WERI-Rb-1 (cell line): ENCODE data around the gene FHIT.

Source experiments
- DNase-seq: peaks from one replicate; pipeline ENCODE4 v3.0.0-alpha.2; 2020
- H3K27ac ChIP-seq: fragments of 250-450 bp; sonication (Bioruptor Pico); 2 replicates; pipeline ENCODE4 v1.5.1; 2020; ENCODE audit warnings: mild to moderate bottlenecking, moderate library complexity
- H3K27me3 ChIP-seq: fragments of 250-450 bp; sonication (Bioruptor Pico); 2 replicates; pipeline ENCODE4 v1.5.1; 2021; ENCODE audit warnings: mild to moderate bottlenecking, low read depth, moderate library complexity; ENCODE audit not compliant: insufficient read depth, severe bottlenecking
- H3K36me3 ChIP-seq: fragments of 250-450 bp; sonication (Bioruptor Pico); 2 replicates; pipeline ENCODE4 v1.5.1; 2020; ENCODE audit warnings: mild to moderate bottlenecking, moderate library complexity
- H3K4me3 ChIP-seq: 2 replicates; pipeline ENCODE4 v1.5.1; 2011; ENCODE audit warnings: low read depth, mild to moderate bottlenecking, control low read depth, low read length
- H3K9me3 ChIP-seq: fragments of 250-450 bp; sonication (Bioruptor Pico); 2 replicates; pipeline ENCODE4 v1.5.1; 2021; ENCODE audit warnings: mild to moderate bottlenecking, moderate library complexity; ENCODE audit not compliant: severe bottlenecking
- CTCF ChIP-seq: IDR thresholded peaks from 2 replicates; pipeline ENCODE4 v1.5.1; 2011; ENCODE audit warnings: low read depth, mild to moderate bottlenecking, control low read depth, inconsistent platforms, low read length

Gene FHIT

GRCh38 chr3:60198179-60198720, 1053.0 kb downstream of the FHIT start:
- Histone ChIP-seq H3K9me3 (no peaks in the 10 kb centered on the region), H3K27me3 (no peaks in the 10 kb centered on the region), H3K36me3 (no peaks in the 10 kb centered on the region), H3K4me3 (no peak overlapping the region), H3K27ac (no peak overlapping the region)
- no peak for TF ChIP-seq CTCF
- no peak for DNase-seq

DNA sequence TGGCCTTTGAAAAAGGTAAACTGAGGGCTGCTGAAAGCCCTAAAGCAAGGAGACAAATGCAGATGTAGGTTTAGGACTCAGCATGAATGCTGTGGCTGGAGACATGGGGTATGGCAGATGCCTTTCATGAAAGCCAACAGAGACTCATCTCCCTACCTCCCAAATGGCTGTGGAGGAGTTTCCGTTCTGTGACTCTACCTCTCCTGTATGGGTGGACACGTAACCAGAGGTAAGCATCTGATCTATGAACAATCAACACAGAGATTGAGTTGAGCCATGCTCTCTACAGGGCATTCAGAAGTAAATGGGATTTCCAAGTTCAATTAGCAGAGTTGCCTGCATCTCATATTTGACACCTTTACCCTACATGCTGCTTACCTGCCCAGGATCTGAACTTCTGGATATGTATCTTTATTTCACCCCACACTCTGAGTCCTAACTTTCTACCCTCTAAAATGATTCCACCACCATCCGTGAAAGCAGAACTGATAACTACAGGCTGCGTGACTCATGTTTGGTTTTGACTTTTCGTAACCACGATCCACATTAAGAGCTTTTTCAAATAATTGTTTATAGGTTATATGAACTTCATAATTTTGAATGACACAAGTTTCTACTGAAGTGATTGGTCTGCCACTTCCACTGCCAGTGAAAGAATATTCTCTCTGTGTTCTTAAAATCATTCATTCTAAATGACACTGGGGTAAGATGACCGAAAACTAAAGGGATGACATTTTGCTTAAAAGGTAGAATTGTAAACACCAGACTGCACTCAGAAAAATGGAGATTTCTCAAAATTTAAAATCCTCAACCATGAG, 1058.7 kb downstream of the FHIT start:
- Histone ChIP-seq H3K4me3 (no peak overlapping the region), H3K27me3 (no peaks in the 10 kb centered on the region), H3K9me3 (no peaks in the 10 kb centered on the region), H3K36me3 (no peaks in the 10 kb centered on the region), H3K27ac (no peak overlapping the region)
- no peak for TF ChIP-seq CTCF
- no peak for DNase-seq

DNA sequence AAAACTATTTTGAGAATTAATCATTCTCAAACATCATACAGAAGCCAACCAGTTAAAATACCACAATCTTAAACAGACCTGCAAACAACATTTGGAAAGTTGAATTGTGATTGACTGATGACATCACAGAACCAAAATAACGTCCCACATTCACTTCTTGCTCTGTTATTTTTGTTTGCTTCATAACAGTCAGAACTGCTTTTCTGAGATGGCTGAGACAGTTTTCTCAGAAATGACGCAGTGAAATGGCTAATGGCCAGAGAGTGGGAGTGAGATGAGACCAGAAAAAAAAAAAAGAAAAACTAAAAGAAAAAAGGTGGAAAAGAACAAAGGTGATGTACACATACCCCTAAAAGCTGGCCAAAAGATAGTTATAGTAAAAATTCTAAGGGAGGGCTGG, 1061.2 kb downstream of the FHIT start:
- no peak overlapping the region for H3K4me3 ChIP-seq

DNA sequence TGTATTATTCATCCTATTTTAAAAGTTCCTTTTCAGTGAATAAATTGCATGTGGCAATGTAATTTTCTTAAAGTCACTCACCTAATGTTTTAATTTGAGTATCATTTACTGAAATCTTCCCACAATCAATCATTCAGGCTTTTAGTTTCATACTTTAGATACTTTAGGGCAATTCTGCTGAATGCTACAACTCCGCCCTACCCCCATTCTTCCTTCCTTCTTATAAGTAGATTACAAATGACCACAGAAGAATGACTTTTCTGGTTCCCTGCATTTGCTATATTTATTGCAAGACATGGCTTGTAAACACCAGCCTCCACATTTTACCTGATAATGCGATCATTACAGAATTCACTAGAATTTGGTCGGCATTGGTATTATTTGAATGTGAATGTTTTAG, 1061.9 kb downstream of the FHIT start:
- H3K36me3 ChIP-seq, result no peaks in the 10 kb centered on the region
- no peaks in the 10 kb centered on the region for H3K27me3 ChIP-seq

More for the DNA sequence above, 1061.2 kb downstream of the FHIT start:
- no peaks in the 10 kb centered on the region for H3K9me3 ChIP-seq
- no peak for DNase-seq
- no peak overlapping the region for H3K27ac ChIP-seq
- H3K27me3 ChIP-seq, result no peaks in the 10 kb centered on the region
- no peaks in the 10 kb centered on the region for H3K36me3 ChIP-seq
- no peak for TF ChIP-seq CTCF

DNA sequence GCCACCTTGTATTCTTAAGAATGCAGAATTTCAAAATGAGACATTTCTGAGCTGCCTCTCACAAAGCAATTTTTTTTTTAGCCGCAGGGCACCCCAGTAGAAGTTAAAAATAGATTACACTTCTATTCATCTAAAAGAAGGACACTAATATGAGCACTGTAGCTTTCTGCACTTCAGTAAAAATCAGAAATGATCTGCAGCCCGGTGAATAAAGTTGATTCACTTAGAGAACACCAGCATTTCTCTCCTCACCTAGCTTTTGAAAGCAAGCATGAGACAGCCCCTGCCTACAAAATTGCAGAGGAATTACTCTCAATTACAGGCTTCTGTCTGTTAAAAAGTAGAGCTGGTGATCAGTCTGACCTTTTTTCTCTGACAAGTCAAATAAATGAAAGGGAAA, 1062.4 kb downstream of the FHIT start:
- DNase-seq, result no peak
- Histone ChIP-seq H3K27ac (no peak overlapping the region), H3K27me3 (no peaks in the 10 kb centered on the region), H3K36me3 (no peaks in the 10 kb centered on the region), H3K4me3 (no peak overlapping the region), H3K9me3 (no peaks in the 10 kb centered on the region)
- TF ChIP-seq CTCF, result no peak

More for the DNA sequence above, 1061.9 kb downstream of the FHIT start:
- Histone ChIP-seq H3K9me3 (no peaks in the 10 kb centered on the region), H3K27ac (no peak overlapping the region), H3K4me3 (no peak overlapping the region)
- no peak for DNase-seq
- no peak for TF ChIP-seq CTCF

DNA sequence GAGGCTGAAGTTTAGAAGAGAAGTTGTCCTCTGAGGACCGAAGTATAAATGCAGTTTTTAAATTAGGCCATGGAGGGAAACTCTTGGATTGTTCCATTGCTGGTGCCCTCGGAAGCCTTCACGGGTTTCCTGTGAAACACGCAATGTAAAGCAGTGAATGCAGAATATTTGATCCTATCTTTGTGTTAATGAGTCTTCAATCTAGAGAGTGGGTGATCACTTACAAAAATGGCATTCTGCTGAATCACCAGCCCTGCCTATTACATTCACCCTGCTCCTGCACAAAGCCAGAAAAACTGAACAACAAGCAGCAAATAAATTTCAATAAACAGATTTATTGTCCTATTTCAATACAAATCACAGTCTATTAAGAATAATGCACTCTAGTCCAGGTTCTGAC, 1063.9 kb downstream of the FHIT start:
- no peaks in the 10 kb centered on the region for H3K36me3 ChIP-seq
- H3K27ac ChIP-seq, result no peak overlapping the region
- no peak overlapping the region for H3K4me3 ChIP-seq
- H3K27me3 ChIP-seq, result no peaks in the 10 kb centered on the region
- no peak for DNase-seq
- no peaks in the 10 kb centered on the region for H3K9me3 ChIP-seq
- TF ChIP-seq CTCF, result no peak
